ENCODE data around the gene PLEKHG4B. TPM values are rescaled to one million over a fixed set of nuclear protein-coding genes. Genes with fewer than 3 reads are reported as not detected.

PLEKHG4B gene
- polyA plus RNA-seq, 3 donors: not detected

- Histone ChIP-seq H3K9ac (ENCODE audit: insufficient read depth, low read length, poor library complexity, severe bottlenecking) (no peak overlapping the region), H4K20me1 (ENCODE audit: insufficient read depth, low read length) (no peaks in the 10 kb centered on the region), H3K79me2 (ENCODE audit: insufficient read depth, low read length) (no peaks in the 10 kb centered on the region), H3K4me1 (ENCODE audit: control insufficient read depth in 1 of 2, insufficient read depth in 2 of 2, low read length in 2 of 2) (no peaks in the 10 kb centered on the region), H3K27ac (ENCODE audit: low read depth in 1 of 2, low read length in 2 of 2) (no peak overlapping the region), H3K9me3 (replicated peaks in 1 of 2; ENCODE audit: control insufficient read depth in 1 of 2, insufficient read depth in 1 of 2, low read length in 2 of 2) (no peaks in the 10 kb centered on the region), H3K27me3 (ENCODE audit: control insufficient read depth in 2 of 2, insufficient read depth in 2 of 2, low read length in 2 of 2) (no peaks in the 10 kb centered on the region), H3K4me3 (replicated peaks in 1 of 3; ENCODE audit: low read depth in 2 of 3, low read length in 3 of 3) (no peak overlapping the region), H3K36me3 (replicated peaks in 1 of 2; ENCODE audit: control insufficient read depth in 1 of 2, insufficient read depth in 2 of 2, low read length in 2 of 2) (no peaks in the 10 kb centered on the region), H3K4me2 (replicated peaks; ENCODE audit: extremely low read depth, low read length, poor library complexity, severe bottlenecking) (no peak overlapping the region), H2AFZ (ENCODE audit: insufficient read depth, low read depth, low read length, poor library complexity, severe bottlenecking) (no peak overlapping the region)
- peak overlapping the region in 1 of 2 donors; percentile 37 for H3K4me3 Mint-ChIP-seq
- H3K27me3 Mint-ChIP-seq (ENCODE audit: low read depth in 3 of 3): peaks cover 10 to 14% (median 12%) of the 10 kb centered on the region in 3 donors
- DNase-seq: no peak
- no peak for TF ChIP-seq CTCF (IDR thresholded peaks at IDR 0.05)
- intact Hi-C loops (cut with micrococcal nuclease): no loop called here
- H3K4me1 Mint-ChIP-seq: no peaks in the 10 kb centered on the region
- no peak overlapping the region for H3K27ac Mint-ChIP-seq
- no peaks in the 10 kb centered on the region for H3K36me3 Mint-ChIP-seq
- peaks cover 0 to 2% (median 0%) of the 10 kb centered on the region in 7 donors for H3K9me3 Mint-ChIP-seq
- 57% methylated on average over 11 of the region's 17 CpGs for WGBS (ENCODE audit: insufficient coverage)
Measured at GRCh38 chr5:158807-159447, 67.0 kb downstream of the PLEKHG4B start.

- no peaks in the 10 kb centered on the region for H4K20me1 ChIP-seq (ENCODE audit: insufficient read depth, low read length)
- H3K4me1 ChIP-seq (ENCODE audit: control insufficient read depth in 1 of 2, insufficient read depth in 2 of 2, low read length in 2 of 2): no peaks in the 10 kb centered on the region
- H3K9me3 ChIP-seq (replicated peaks in 1 of 2; ENCODE audit: control insufficient read depth in 1 of 2, insufficient read depth in 1 of 2, low read length in 2 of 2): peaks cover 0 to 2% of the 10 kb centered on the region in 2 donors
- intact Hi-C loops (cut with micrococcal nuclease): no loop called here
- H3K4me3 ChIP-seq (replicated peaks in 1 of 3; ENCODE audit: low read depth in 2 of 3, low read length in 3 of 3): no peak overlapping the region
- no peak overlapping the region for H2AFZ ChIP-seq (ENCODE audit: insufficient read depth, low read depth, low read length, poor library complexity, severe bottlenecking)
- Mint-ChIP-seq H3K27ac (no peak overlapping the region), H3K4me1 (no peaks in the 10 kb centered on the region), H3K27me3 (ENCODE audit: low read depth in 3 of 3) (peaks cover 10 to 12% (median 12%) of the 10 kb centered on the region in 3 donors), H3K9me3 (peaks cover 0 to 8% (median 2%) of the 10 kb centered on the region in 7 donors), H3K36me3 (no peaks in the 10 kb centered on the region), H3K4me3 (peak overlapping the region in 1 of 2 donors; percentile 37)
- no peak overlapping the region for H3K4me2 ChIP-seq (replicated peaks; ENCODE audit: extremely low read depth, low read length, poor library complexity, severe bottlenecking)
- WGBS (ENCODE audit: insufficient coverage): 5% methylated on average over 12 of the region's 19 CpGs
- no peak overlapping the region for H3K27ac ChIP-seq (ENCODE audit: low read depth in 1 of 2, low read length in 2 of 2)
- no peaks in the 10 kb centered on the region for H3K27me3 ChIP-seq (ENCODE audit: control insufficient read depth in 2 of 2, insufficient read depth in 2 of 2, low read length in 2 of 2)
- no peak for DNase-seq
- no peaks in the 10 kb centered on the region for H3K79me2 ChIP-seq (ENCODE audit: insufficient read depth, low read length)
- H3K9ac ChIP-seq (ENCODE audit: insufficient read depth, low read length, poor library complexity, severe bottlenecking): no peak overlapping the region
- no peaks in the 10 kb centered on the region for H3K36me3 ChIP-seq (replicated peaks in 1 of 2; ENCODE audit: control insufficient read depth in 1 of 2, insufficient read depth in 2 of 2, low read length in 2 of 2)
- TF ChIP-seq CTCF (IDR thresholded peaks at IDR 0.05): no peak
Measured at GRCh38 chr5:159448-160172, 67.6 kb downstream of the PLEKHG4B start.

Data from CD14-positive monocyte (primary cell).